SK-N-SH (cell line): ENCODE measurements around the gene MEF2A. TPM values are rescaled to one million over a fixed set of nuclear protein-coding genes. Genes with fewer than 3 reads are reported as not detected.

Source experiments
- CTCF ChIA-PET: fragments of 300-600, 350-600 bp; formaldehyde crosslinking; extraction: SDS; loops from one replicate; lab custom pipeline; 2021; lab: Yijun Ruan, JAX
- POLR2A ChIA-PET: fragments of 350-600 bp; sonication (Branson Sonifier 250); formaldehyde crosslinking; extraction: SDS; loops from one replicate; lab custom pipeline; 2020; ENCODE audit warnings: antibody characterized with exemption, inconsistent platforms; lab: Yijun Ruan, JAX
- DNase-seq: peaks from one replicate; pipeline ENCODE4 v3.0.0; 2012
- H2AFZ ChIP-seq: fragments of 200-600 bp; sonication (generic); 2 replicates; pipeline ENCODE4 v1.8.1; 2016; ENCODE audit warnings: antibody characterized with exemption, mild to moderate bottlenecking, low read depth
- H3F3A ChIP-seq: fragments of 200-600 bp; sonication (generic); replicated peaks from 2 replicates; pipeline ENCODE3; 2016; ENCODE audit warnings: antibody characterized with exemption, mild to moderate bottlenecking; ENCODE audit not compliant: insufficient read depth
- H3K27ac ChIP-seq, 2 experiments: fragments of 200-500 bp in 1 of 2; fragments of 200-600 bp in 1 of 2; sonication (Bioruptor generic) in 1 of 2; sonication (generic), shearing (Covaris generic) in 1 of 2; 2 replicates each; pipeline versions ENCODE4 v1.5.1 to v1.6.1; 2014 to 2016; ENCODE audit warnings: low read depth in 2 of 2, inconsistent platforms in 1 of 2, low read length in 1 of 2, mild to moderate bottlenecking in 1 of 2, mixed read lengths in 1 of 2
- H3K27me3 ChIP-seq: fragments of 200-600 bp; sonication (generic), shearing (Covaris generic); 2 replicates; pipeline ENCODE4 v1.6.1; 2016; ENCODE audit warnings: mixed run types; ENCODE audit not compliant: insufficient read depth
- H3K36me3 ChIP-seq, 2 experiments: fragments of 200-500 bp in 1 of 2; fragments of 200-600 bp in 1 of 2; sonication (Bioruptor generic) in 1 of 2; sonication (generic) in 1 of 2; replicated peaks in 1 of 2; 2 replicates each; pipeline versions ENCODE3 to v1.5.1; 2014 to 2016; ENCODE audit warnings: low read length in 1 of 2, mild to moderate bottlenecking in 1 of 2; ENCODE audit not compliant: insufficient read depth in 2 of 2, control insufficient read depth in 1 of 2
- H3K4me1 ChIP-seq, 2 experiments: fragments of 200-500 bp in 1 of 2; fragments of 200-600 bp in 1 of 2; sonication (Bioruptor generic) in 1 of 2; sonication (generic), shearing (Covaris generic) in 1 of 2; 2 replicates each; pipeline versions ENCODE4 v1.5.1 to v1.6.1; 2014 to 2016; ENCODE audit warnings: low read depth in 1 of 2, low read length in 1 of 2, mixed run types in 1 of 2; ENCODE audit not compliant: insufficient read depth in 2 of 2, control insufficient read depth in 1 of 2
- H3K4me2 ChIP-seq: fragments of 200-600 bp; sonication (generic), shearing (Covaris generic); 2 replicates; pipeline ENCODE4 v1.6.1; 2017; ENCODE audit warnings: mixed run types
- H3K4me3 ChIP-seq, 2 experiments: fragments of 200-500 bp in 1 of 2; fragments of 200-600 bp in 1 of 2; sonication (Bioruptor generic) in 1 of 2; sonication (generic), shearing (Covaris generic) in 1 of 2; 2 replicates each; pipeline versions ENCODE4 v1.5.1 to v1.8.1; 2014 to 2016; ENCODE audit warnings: low read depth in 2 of 2, inconsistent platforms in 1 of 2, low read length in 1 of 2, mild to moderate bottlenecking in 1 of 2, mixed read lengths in 1 of 2, moderate library complexity in 1 of 2
- H3K79me2 ChIP-seq: fragments of 200-600 bp; sonication (generic); 2 replicates; pipeline ENCODE4 v1.8.1; 2017; ENCODE audit warnings: mild to moderate bottlenecking; ENCODE audit not compliant: insufficient read depth
- H3K9ac ChIP-seq: fragments of 200-600 bp; sonication (generic); 2 replicates; pipeline ENCODE4 v1.6.1; 2017; ENCODE audit warnings: mixed run types
- H3K9me2 ChIP-seq: fragments of 200-600 bp; sonication (generic); 2 replicates; pipeline ENCODE4 v1.6.1; 2017; ENCODE audit warnings: mixed run types
- H3K9me3 ChIP-seq: fragments of 200-600 bp; sonication (generic); 2 replicates; pipeline ENCODE4 v1.6.1; 2017; ENCODE audit warnings: mixed run types, mild to moderate bottlenecking, moderate library complexity
- H4K20me1 ChIP-seq: fragments of 200-600 bp; sonication (generic); 2 replicates; pipeline ENCODE4 v1.6.1; 2017; ENCODE audit warnings: mild to moderate bottlenecking, mixed run types; ENCODE audit not compliant: insufficient read depth
- ELF1 ChIP-seq: IDR thresholded peaks from 2 replicates; pipeline ENCODE4 v1.4.0; 2012
- EP300 ChIP-seq, 2 experiments: IDR thresholded peaks; 2 replicates each; pipeline versions ENCODE4 v1.4.0 to v1.6.1; 2012; ENCODE audit warnings: borderline replicate concordance in 1 of 2, low read depth in 1 of 2, low read length in 1 of 2
- EZH2phosphoT487 ChIP-seq: fragments of 200-600 bp; sonication (generic); IDR thresholded peaks from 2 replicates; pipeline ENCODE4 v1.6.1; 2017; ENCODE audit warnings: low read depth, mixed run types, mild to moderate bottlenecking, antibody characterized with exemption, moderate library complexity, borderline replicate concordance
- FOXJ3 ChIP-seq: sonication (generic); formaldehyde crosslinking; IDR thresholded peaks from 2 replicates; pipeline ENCODE4 v1.5.1; 2020; ENCODE audit warnings: mild to moderate bottlenecking, missing genetic modification reagents
- FOXM1 ChIP-seq: IDR thresholded peaks from 2 replicates; pipeline ENCODE4 v1.4.0; 2012; ENCODE audit warnings: low read depth, mild to moderate bottlenecking
- GABPA ChIP-seq: IDR thresholded peaks from 2 replicates; pipeline ENCODE4 v1.4.0; 2012; ENCODE audit warnings: low read depth, mild to moderate bottlenecking
- MEF2A ChIP-seq: IDR thresholded peaks from 2 replicates; pipeline ENCODE4 v1.4.0; 2012; ENCODE audit warnings: low read depth, borderline replicate concordance
- NFIC ChIP-seq: IDR thresholded peaks from 2 replicates; pipeline ENCODE4 v1.4.0; 2012; ENCODE audit warnings: borderline replicate concordance
- POLR2AphosphoS5 ChIP-seq: IDR thresholded peaks from 2 replicates; pipeline ENCODE4 v1.6.1; 2012; ENCODE audit warnings: low read depth, low read length
- RAD21 ChIP-seq: IDR thresholded peaks from 2 replicates; pipeline ENCODE4 v1.6.1; 2012; ENCODE audit warnings: mild to moderate bottlenecking, low read length
- RCOR1 ChIP-seq: fragments of 150-350 bp; IDR thresholded peaks from 2 replicates; pipeline ENCODE4 v1.6.1; 2017; ENCODE audit warnings: antibody characterized with exemption, low read length
- REST ChIP-seq: IDR thresholded peaks from 2 replicates; pipeline ENCODE4 v1.6.1; 2012; ENCODE audit warnings: mild to moderate bottlenecking, low read depth, low read length, moderate library complexity
- RFX5 ChIP-seq: IDR thresholded peaks from 2 replicates; pipeline ENCODE4 v1.6.1; 2012; ENCODE audit warnings: mild to moderate bottlenecking, improper control_type of control experiment, low read length
- SIN3A ChIP-seq: IDR thresholded peaks from 2 replicates; pipeline ENCODE4 v1.6.1; 2012; ENCODE audit warnings: low read depth, mild to moderate bottlenecking, low read length, moderate library complexity, borderline replicate concordance
- TAF1 ChIP-seq: IDR thresholded peaks from 2 replicates; pipeline ENCODE4 v1.6.1; 2012; ENCODE audit warnings: low read depth, mild to moderate bottlenecking, low read length, moderate library complexity, borderline replicate concordance
- TCF12 ChIP-seq: IDR thresholded peaks from 2 replicates; pipeline ENCODE4 v1.4.0; 2012
- TEAD4 ChIP-seq: IDR thresholded peaks from 2 replicates; pipeline ENCODE4 v1.4.0; 2012; ENCODE audit warnings: mild to moderate bottlenecking, borderline replicate concordance; ENCODE audit not compliant: insufficient read depth
- USF1 ChIP-seq: IDR thresholded peaks from 2 replicates; pipeline ENCODE4 v1.4.0; 2012; ENCODE audit warnings: low read depth, borderline replicate concordance
- USF2 ChIP-seq: fragments of 150-350 bp; IDR thresholded peaks from 2 replicates; pipeline ENCODE4 v1.6.1; 2017; ENCODE audit warnings: antibody characterized with exemption, low read length, low read depth, borderline replicate concordance
- WGBS: methylation state at CpG from one replicate; pipeline ENCODE4 v1.1.6; 2017; ENCODE audit warnings: low lambda C conversion rate; 5-methylcytosine and 5-hydroxymethylcytosine counted together
- polyA plus RNA-seq, 3 experiments: library from polyadenylated mRNA; depleted of rRNA; stranded (reverse); fragments of >200 nt; gene quantifications; 2 replicates each; pipeline ENCODE4 v1.2.3, GENCODE V29; 2012
- TF ChIP-seq, protein P1 (sequence below): IDR thresholded peaks from 2 replicates; pipeline ENCODE4; 2012
- TF ChIP-seq, protein P2 (sequence below): fragments of 150-350 bp; IDR thresholded peaks from 2 replicates; pipeline ENCODE4 v1.6.1; 2016; ENCODE audit warnings: mild to moderate bottlenecking, low read depth, low read length

Gene MEF2A
- polyA plus RNA-seq, 1 of the 3 experiments (the other 2 are of a cell fraction), result 20.9 TPM

DNA sequence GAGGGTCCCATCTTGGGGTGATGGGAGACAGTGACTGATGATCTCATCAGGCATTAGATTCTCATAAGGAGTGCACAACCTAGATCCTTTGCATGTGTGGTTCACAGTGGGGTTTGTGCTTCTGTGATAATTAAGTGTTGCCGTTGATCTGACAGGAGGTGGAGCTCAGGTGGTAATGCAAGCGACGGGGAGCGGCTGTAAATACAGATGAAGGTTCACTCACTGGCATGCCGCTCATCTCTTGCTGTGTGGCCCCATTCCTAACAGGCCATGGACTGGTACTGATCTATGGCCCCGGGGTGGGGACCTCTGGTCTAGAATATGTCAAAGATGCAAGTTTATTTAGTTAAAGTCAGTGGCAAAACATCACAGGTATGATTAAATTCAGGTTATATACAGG is 8.7 kb downstream of the MEF2A start:
- Histone ChIP-seq H3K27ac (no peak overlapping the region), H3K79me2 (peaks cover 100% of the 10 kb centered on the region), H4K20me1 (peaks cover 52% of the 10 kb centered on the region), H3F3A (no peaks in the 10 kb centered on the region), H3K9me2 (no peaks in the 10 kb centered on the region), H3K4me2 (no peak overlapping the region), H3K4me3 (no peak overlapping the region), H3K9me3 (no peaks in the 10 kb centered on the region), H3K9ac (no peak overlapping the region), H3K36me3 (no peaks in the 10 kb centered on the region), H3K27me3 (no peaks in the 10 kb centered on the region), H2AFZ (no peak overlapping the region), H3K4me1 (no peaks in the 10 kb centered on the region; a peak in 1 of 4 replicates)
- 94% methylated on average over 6 of the region's 6 CpGs for WGBS
- no peak for TF ChIP-seq NFIC
- no peak for TF ChIP-seq REST
- TF ChIP-seq FOXJ3 (CRISPR knock-in tag), result no peak
- ChIA-PET POLR2A (no interaction called here), CTCF (interaction anchor here (1.0 kb wide), 1 partner anchor 130 kb away, joined by 3 read pairs; no protein-coding TSS in a partner anchor)
- no peak for DNase-seq

DNA sequence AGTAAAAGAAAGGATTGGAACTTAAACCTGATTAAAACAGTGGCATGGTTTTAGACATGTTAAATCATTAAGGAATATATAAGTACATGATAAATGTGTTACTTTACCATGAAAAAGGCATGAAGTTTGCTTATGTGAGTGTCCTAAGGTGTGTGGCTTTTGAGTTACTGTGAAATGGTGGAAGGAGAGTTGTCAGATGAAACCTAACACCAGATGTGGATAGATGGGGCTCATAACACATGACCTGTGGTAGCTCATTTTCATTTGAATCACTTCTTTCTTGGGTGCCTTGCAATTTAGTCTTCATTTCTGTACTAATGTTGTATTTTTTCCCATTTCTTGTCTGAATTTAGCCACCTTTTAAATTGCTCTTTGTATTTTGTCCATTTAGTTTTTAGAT is 13.0 kb downstream of the MEF2A start:
- Histone ChIP-seq H3K9ac (no peak overlapping the region), H3K79me2 (peaks cover 100% of the 10 kb centered on the region), H3K9me3 (no peaks in the 10 kb centered on the region), H3K9me2 (no peaks in the 10 kb centered on the region), H3K36me3 (no peaks in the 10 kb centered on the region), H3K4me3 (no peak overlapping the region), H3K4me2 (no peak overlapping the region), H3K27me3 (no peaks in the 10 kb centered on the region), H3F3A (no peaks in the 10 kb centered on the region), H4K20me1 (peaks cover 79% of the 10 kb centered on the region), H3K4me1 (no peaks in the 10 kb centered on the region; a peak in 2 of 4 replicates), H2AFZ (no peak overlapping the region), H3K27ac (no peak overlapping the region)
- ChIA-PET CTCF (no interaction called here), POLR2A (no interaction called here)
- DNase-seq, result no peak
- TF ChIP-seq EP300 (IDR thresholded peaks at IDR 0.05; ENCODE audit: borderline replicate concordance in 1 of 2, low read depth in 1 of 2, low read length in 1 of 2), result no peak
- no peak for TF ChIP-seq TEAD4
- no peak for TF ChIP-seq RFX5
- no peak for TF ChIP-seq TAF1
- no peak for TF ChIP-seq EZH2phosphoT487
- no peak for TF ChIP-seq SIN3A
- no peak for TF ChIP-seq TCF12
- TF ChIP-seq, protein P1, sequence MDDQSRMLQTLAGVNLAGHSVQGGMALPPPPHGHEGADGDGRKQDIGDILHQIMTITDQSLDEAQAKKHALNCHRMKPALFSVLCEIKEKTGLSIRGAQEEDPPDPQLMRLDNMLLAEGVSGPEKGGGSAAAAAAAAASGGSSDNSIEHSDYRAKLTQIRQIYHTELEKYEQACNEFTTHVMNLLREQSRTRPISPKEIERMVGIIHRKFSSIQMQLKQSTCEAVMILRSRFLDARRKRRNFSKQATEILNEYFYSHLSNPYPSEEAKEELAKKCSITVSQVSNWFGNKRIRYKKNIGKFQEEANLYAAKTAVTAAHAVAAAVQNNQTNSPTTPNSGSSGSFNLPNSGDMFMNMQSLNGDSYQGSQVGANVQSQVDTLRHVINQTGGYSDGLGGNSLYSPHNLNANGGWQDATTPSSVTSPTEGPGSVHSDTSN, result no peak
- no peak for TF ChIP-seq RAD21
- no peak for TF ChIP-seq RCOR1
- TF ChIP-seq USF1, result no peak
- TF ChIP-seq POLR2AphosphoS5, result no peak
- no peak for TF ChIP-seq GABPA
- TF ChIP-seq FOXJ3 (CRISPR knock-in tag), result no peak
- no peak for TF ChIP-seq USF2
- TF ChIP-seq ELF1, result no peak
- TF ChIP-seq MEF2A, result no peak
- TF ChIP-seq, protein P2, sequence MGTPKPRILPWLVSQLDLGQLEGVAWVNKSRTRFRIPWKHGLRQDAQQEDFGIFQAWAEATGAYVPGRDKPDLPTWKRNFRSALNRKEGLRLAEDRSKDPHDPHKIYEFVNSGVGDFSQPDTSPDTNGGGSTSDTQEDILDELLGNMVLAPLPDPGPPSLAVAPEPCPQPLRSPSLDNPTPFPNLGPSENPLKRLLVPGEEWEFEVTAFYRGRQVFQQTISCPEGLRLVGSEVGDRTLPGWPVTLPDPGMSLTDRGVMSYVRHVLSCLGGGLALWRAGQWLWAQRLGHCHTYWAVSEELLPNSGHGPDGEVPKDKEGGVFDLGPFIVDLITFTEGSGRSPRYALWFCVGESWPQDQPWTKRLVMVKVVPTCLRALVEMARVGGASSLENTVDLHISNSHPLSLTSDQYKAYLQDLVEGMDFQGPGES, result no peak
- TF ChIP-seq FOXM1, result no peak
